Activated CD4-positive, alpha-beta T cell treated with anti-CD3 and anti-CD28 coated beads, Interleukin-2, Interleukin-4, amounts not matched to agents 100 ng/mL and 50 ng/mL, durations not matched to agents 16 hours and 8 hours (primary cell): Measurements from ENCODE around the gene NTNG2.

Experiments used
- DNase-seq: peaks from one replicate; pipeline ENCODE4 v3.0.0-alpha.2; 2020; ENCODE audit warnings: low spot score

Gene NTNG2

DNA sequence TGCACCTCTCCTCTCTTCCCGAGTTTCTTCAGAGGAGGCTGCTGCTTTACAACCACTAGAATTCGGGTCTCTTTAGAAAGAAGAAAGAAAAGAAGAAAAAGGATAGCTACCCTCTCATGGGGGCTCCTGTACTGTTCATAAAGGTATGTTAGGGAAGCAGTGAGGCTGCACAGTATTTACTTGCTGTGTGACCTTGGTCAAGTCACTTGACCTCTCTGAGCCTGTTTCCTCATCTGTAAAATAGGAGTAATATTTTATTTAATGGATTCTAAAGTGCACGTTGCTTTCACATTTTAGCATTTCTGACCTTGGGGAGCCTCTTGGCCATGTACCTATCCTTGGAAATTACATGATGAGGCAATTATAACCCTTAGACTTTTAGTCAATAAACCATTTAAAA is 104.2 kb downstream of the NTNG2 start:
- no peak for DNase-seq

DNA sequence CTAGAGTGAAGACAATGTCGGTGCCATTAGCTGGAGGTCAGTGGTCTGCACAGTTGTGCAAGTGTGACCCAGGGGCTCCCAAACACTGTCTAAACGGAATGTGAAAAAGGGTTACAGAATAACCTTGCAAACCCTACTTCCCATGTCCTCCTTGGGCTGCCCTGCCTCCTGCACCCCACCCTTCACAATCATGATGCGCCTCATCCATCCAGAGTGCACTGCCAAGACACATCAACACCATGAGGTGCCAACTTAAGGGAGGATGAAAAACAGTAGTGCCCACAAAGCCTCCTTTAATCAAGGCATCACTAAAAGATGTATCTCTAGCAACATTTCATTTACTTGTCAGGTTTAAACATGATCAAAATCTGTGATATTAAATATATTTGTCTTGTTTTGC is 105.8 kb downstream of the NTNG2 start:
- DNase-seq, result no peak

DNA sequence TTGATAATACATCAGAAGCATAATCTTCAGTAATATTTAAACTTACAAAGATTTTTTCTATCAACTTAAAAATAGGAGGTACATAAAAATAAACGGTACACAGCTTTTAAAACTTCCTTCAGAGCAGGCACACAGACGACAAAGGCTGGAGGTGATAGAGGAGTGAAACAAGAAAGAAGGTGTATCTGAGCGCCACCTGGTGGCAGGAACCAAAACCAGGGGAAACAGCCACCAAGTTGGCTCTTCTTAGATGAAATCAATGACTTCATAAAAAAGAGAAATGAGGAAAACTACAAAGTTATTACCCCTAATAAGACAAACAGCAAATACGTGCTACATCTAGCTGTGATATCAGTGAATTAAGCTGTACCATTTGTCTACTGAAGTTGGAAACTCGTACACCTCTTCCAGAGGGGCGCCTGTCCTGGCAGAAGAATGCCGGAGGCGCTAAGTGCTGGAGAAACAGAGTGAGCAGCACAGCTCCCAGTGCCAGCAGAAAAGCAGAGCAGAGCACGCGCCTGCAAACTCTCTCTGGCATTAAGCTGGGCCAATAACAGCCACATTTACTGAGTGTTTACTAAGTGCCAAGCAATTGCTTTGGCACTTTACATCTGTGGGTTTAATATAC is 107.0 kb downstream of the NTNG2 start:
- DNase-seq, result peak; percentile 52

DNA sequence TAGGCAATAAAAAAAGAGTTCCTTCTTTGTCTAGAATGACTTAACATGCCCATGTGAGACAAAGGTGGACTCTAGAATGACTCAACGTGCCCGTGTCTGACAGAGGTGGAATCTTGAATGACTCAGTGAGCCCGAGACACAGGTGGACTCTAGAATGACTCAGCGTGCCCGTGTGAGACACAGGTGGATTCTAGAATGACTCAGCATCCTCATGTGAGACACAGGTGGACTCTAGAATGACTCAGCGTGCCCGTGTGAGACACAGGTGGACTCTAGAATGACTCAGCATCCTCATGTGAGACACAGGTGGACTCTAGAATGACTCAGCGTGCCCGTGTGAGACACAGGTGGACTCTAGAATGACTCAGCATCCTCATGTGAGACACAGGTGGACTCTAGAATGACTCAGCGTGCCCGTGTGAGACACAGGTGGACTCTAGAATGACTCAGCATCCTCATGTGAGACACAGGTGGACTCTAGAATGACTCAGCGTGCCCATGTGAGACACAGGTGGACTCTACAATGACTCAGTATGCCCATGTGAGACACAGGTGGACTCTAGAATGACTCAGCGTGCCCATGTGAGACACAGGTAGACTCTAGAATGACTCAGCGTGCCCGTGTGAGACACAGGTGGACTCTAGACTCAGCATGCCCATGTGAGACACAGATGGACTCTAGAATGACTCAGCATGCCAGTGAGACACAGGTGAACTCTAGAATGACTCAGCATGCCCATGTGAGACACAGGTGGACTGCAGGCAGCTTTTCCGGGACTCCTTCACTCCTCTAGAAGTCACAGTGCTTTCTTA is 108.1 kb downstream of the NTNG2 start:
- peak; percentile 65 for DNase-seq

DNA sequence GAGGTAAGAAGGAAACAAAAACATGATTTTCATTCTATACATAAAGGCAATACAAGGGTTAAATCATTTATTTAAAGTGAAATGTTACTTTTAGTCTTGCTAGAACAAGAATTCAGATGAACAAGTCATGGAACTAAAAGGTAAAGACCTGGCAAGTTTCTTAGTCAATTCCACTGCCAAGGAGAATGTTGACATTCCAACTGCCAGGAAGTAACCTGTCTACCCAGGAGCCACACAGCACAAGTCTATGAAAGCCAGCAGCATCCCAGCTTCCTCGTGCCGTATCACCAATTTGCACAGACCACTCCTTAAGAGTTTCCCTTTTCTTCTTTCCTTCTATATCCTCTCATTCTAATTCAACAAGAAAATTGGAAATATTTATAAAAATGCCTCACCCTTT is 113.0 kb downstream of the NTNG2 start:
- no peak for DNase-seq

DNA sequence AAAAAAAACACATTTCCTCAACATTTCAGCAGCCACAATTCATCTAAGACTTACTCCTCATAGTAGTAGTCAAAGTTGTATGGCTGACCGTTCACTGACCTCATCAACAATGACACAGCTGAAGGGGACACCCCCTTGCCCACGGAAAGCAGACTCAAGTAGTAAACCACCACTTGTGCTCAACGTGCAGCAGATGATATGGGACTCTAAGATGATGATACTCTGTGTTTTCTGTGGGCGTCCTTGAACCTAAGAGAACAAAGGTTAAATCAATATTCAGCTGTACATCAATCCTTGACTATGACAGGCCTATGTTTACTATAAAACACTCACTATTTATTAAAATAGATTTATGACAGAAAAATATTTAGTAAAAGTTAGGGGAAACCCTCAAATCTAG is 121.3 kb downstream of the NTNG2 start:
- DNase-seq, result no peak

DNA sequence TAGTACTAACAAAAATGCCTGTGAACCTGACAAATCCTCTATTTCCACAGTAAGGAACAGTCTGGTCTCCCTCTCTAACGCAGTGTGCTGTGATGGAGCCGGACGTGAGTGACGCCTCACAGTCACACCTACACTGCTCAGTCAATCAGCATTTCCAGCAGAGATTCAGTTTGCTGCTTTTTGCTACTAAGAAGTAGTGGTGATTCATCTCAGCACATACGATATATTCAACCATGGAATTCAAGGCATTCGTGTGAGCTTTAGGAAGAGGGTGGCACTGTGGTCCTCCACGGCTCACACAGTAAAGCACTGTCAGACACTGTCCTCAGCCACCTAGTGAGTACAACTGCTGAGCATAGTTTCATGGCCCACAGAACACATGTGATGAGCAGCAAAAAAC is 122.0 kb downstream of the NTNG2 start:
- DNase-seq, result no peak

DNA sequence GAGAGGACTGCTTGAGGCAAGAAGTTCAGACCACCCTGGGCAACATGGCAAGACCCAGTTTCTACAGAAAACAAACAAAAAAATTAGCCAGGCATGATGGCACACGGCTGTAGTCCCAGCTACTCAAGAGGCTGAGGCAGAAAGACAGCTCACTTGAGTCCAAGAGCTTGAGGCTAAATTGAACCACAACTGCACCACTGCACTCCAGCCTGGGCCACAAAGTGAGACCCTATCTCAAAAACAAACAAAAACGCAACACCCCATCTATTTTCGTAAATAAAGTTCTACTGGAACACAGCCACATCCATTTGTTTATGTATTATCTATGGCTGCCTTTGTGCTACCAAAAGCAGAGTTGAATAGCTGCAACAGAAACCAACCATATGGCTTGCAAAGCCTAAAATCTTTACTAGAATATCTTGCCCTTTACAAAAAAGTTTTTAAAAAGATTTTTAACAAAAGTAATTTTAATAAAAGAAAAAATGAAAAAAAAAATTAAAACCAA is 125.5 kb downstream of the NTNG2 start:
- DNase-seq, result no peak

DNA sequence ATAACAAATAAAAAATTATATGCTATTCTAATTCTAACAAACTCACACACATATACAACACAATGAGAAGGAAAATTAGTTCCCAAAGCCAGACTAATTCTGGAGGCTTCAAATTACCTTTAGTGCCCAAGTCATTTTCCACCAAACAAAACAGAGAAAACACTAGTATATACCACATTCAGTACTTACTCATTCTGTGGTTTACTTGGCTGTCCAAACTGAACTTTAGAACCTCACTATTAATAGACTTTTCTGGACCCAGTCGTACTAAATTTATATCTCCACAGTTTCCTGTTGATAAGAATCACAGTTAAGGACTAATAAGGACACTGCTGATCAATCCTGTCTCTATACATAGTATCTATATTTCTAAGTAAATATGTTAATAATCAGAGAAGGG is 126.5 kb downstream of the NTNG2 start:
- no peak for DNase-seq

DNA sequence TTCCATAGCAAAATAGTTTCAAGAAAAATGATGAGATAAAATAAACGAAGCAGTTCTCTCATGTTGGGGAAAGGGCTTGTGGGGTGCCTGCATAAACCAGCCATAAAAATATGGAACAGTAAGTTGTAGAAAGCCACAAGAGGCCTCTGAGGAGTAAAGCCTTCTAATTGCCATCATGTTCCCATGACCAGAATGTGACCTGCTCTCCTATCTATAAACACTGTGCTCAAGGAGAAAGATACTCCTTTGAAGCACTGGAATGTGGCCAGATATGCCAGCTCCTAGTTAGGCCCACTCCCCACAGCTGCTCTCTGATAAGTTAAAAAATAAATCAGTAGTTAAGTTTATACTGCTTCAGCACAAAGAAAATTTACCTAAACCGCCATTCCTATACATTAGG is 127.1 kb downstream of the NTNG2 start:
- no peak for DNase-seq

DNA sequence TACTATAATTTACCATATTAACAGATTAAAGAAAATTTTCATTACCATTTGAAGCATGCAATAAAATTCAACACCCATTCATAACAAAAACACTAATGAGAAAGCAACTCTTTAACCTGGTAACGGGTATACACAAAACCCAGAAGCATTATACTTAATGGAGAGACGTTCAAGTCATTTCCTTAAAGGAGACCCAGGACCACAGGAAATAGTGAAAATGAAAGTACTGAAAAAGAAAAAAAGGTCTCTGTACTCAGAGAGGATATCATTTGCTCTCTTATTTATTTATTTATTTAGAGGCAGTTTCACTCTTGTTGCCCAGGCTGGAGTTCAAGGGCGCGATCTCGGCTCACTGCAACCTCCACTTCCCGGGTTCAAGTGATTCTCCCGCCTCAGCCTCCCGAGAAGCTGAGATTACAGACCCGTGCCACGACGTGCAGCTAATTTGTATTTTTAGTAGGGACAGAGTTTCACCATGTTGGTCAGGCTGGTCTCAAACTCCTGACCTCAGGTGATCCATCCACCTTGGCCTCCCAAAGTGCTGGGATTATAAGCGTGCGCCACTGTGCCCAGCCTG is 131.4 kb downstream of the NTNG2 start:
- peak; percentile 27 for DNase-seq
